ENCODE results near the gene SHH.
A peak's percentile ranks its signal among the peaks of the same experiment; 100 is the strongest.

The SHH gene

GRCh38 chr7:155807789-155808548 lies 4.3 kb downstream of the SHH start:
- no peak overlapping the region for H3K27ac Mint-ChIP-seq
- no peaks in the 10 kb centered on the region for H3K9me3 Mint-ChIP-seq
- H3K27me3 Mint-ChIP-seq, result peaks cover 71% of the 10 kb centered on the region
- H3K4me1 Mint-ChIP-seq (ENCODE audit: low read depth), result peaks cover 42% of the 10 kb centered on the region
- no peaks in the 10 kb centered on the region for H3K36me3 Mint-ChIP-seq (ENCODE audit: low read depth)
- no peak overlapping the region for H3K4me3 Mint-ChIP-seq

- peaks cover 68% of the 10 kb centered on the region for H3K27me3 Mint-ChIP-seq
- no peak overlapping the region for H3K27ac Mint-ChIP-seq
- peaks cover 44% of the 10 kb centered on the region for H3K4me1 Mint-ChIP-seq (ENCODE audit: low read depth)
- no peak overlapping the region for H3K4me3 Mint-ChIP-seq
- H3K9me3 Mint-ChIP-seq, result no peaks in the 10 kb centered on the region
- no peaks in the 10 kb centered on the region for H3K36me3 Mint-ChIP-seq (ENCODE audit: low read depth)
Measured at GRCh38 chr7:155807065-155807671, 5.1 kb downstream of the SHH start.

DNA sequence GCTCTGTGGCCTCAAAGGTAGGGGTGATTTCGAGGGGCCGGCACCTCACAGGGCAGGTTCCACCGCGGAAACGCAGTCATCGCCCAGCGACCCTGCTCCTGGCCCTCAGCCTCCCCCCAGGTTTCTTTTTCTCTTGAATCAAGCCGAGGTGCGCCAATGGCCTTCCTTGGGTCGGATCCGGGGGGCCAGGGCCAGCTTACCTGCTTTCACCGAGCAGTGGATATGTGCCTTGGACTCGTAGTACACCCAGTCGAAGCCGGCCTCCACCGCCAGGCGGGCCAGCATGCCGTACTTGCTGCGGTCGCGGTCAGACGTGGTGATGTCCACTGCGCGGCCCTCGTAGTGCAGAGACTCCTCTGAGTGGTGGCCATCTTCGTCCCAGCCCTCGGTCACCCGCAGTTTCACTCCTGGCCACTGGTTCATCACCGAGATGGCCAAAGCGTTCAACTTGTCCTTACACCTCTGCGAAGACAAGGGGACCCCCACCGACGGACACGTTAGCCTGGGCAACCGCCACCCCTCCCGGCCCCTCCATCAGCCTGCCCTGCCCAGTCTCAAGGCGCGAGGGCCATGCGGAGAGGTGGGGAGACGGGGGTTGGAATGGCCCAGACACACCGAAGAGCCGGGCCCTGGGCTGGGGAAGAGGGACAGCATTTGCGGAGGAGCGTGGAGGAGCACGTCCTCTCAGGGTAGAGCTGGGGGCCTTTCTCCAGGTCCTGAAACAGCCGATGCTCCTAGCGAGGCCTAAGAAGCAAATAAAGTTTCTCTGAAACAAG lies 6.0 kb downstream of the SHH start:
- no peaks in the 10 kb centered on the region for H3K9me3 Mint-ChIP-seq
- no peaks in the 10 kb centered on the region for H3K36me3 Mint-ChIP-seq (ENCODE audit: low read depth)
- H3K27me3 Mint-ChIP-seq, result peaks cover 65% of the 10 kb centered on the region
- H3K4me1 Mint-ChIP-seq (ENCODE audit: low read depth), result peaks cover 37% of the 10 kb centered on the region
- H3K27ac Mint-ChIP-seq, result no peak overlapping the region
- no peak overlapping the region for H3K4me3 Mint-ChIP-seq

GRCh38 chr7:155805826-155806095 lies 6.5 kb downstream of the SHH start:
- peaks cover 65% of the 10 kb centered on the region for H3K27me3 Mint-ChIP-seq
- no peak overlapping the region for H3K27ac Mint-ChIP-seq
- no peaks in the 10 kb centered on the region for H3K36me3 Mint-ChIP-seq (ENCODE audit: low read depth)
- no peaks in the 10 kb centered on the region for H3K9me3 Mint-ChIP-seq
- no peak overlapping the region for H3K4me3 Mint-ChIP-seq
- H3K4me1 Mint-ChIP-seq (ENCODE audit: low read depth), result peaks cover 35% of the 10 kb centered on the region

DNA sequence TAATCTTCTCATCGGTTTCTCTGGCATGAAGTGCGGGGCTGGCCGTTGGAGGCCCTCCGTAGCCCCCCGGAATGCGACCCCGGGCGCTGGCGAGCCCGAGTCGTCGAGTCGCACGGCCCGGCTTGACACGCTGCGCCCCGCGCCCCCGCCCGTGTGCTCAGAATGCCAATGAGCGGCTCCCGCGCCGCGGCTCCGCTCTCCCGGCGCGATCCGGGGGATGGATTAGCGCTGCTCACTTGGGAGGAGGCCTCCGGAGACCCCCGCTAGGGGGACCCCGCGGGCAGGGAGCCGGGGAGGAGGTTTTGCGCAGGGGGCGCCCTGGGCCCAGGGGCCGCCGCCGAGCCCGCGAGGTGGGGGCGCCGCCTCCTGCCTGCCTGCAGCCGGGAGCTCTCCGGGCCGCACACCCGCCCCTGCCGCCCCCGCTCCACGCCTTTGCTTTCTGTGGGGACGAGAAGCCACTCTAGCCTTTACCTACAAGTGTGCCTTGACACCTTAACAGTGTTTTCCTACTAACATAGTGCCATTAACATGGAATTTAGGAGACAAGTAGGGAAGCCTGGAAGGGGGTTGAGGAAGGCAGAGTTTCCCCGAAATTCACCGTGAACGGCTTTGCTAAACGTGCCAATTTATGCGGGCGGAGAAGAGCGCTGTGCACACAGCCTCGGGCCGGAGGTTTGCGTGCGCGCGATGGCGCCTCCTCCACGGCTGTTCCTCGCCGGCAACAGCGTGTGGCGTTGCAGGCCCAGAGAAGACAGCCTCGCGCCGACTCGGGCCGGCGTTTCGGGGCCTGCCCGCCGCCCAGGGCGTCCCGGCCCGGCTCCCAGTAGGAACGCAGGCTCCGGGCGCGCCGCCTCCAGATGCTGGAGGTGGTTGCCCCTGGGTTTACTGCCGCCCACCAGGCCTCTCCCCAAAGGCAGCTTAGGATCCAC lies 7.1 kb downstream of the SHH start:
- Mint-ChIP-seq H3K27me3 (peaks cover 65% of the 10 kb centered on the region), H3K4me1 (ENCODE audit: low read depth) (peaks cover 32% of the 10 kb centered on the region), H3K9me3 (no peaks in the 10 kb centered on the region), H3K27ac (no peak overlapping the region), H3K36me3 (ENCODE audit: low read depth) (no peaks in the 10 kb centered on the region), H3K4me3 (peak overlapping the region; percentile 67)

GRCh38 chr7:155804431-155804831 lies 7.8 kb downstream of the SHH start:
- Mint-ChIP-seq H3K27me3 (peaks cover 70% of the 10 kb centered on the region), H3K4me3 (peak overlapping the region; percentile 13), H3K27ac (no peak overlapping the region), H3K36me3 (ENCODE audit: low read depth) (no peaks in the 10 kb centered on the region), H3K9me3 (no peaks in the 10 kb centered on the region), H3K4me1 (ENCODE audit: low read depth) (peaks cover 30% of the 10 kb centered on the region)

- Mint-ChIP-seq H3K27me3 (peaks cover 68% of the 10 kb centered on the region), H3K36me3 (ENCODE audit: low read depth) (no peaks in the 10 kb centered on the region), H3K4me1 (ENCODE audit: low read depth) (peaks cover 29% of the 10 kb centered on the region), H3K27ac (no peak overlapping the region), H3K4me3 (peak overlapping the region; percentile 70), H3K9me3 (no peaks in the 10 kb centered on the region)
Measured at GRCh38 chr7:155803418-155804376, 8.6 kb downstream of the SHH start.

GRCh38 chr7:155802906-155803417 lies 9.3 kb downstream of the SHH start:
- Mint-ChIP-seq H3K27ac (no peak overlapping the region), H3K9me3 (no peaks in the 10 kb centered on the region), H3K27me3 (peaks cover 71% of the 10 kb centered on the region), H3K36me3 (ENCODE audit: low read depth) (no peaks in the 10 kb centered on the region), H3K4me1 (ENCODE audit: low read depth) (peaks cover 33% of the 10 kb centered on the region), H3K4me3 (no peak overlapping the region)

DNA sequence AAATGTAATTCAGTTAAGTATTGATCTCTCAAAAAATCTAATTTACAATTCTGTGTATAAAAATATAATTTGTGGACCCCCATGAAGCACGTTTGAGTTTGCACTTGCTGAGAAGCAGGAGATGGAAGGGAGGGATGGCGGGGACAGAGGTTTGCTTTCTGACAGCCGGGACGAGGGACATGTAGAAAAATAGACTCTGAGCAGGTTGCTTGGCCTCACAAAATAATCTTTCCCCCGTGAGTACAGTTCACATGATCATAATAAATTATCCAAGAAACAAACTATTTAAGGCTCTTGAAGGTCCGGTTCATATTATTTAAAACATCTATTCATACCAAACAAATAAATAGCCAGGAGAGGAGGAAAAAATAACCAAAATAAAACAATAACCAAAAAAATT lies 10.0 kb downstream of the SHH start:
- H3K9me3 Mint-ChIP-seq, result no peaks in the 10 kb centered on the region
- H3K36me3 Mint-ChIP-seq (ENCODE audit: low read depth), result no peaks in the 10 kb centered on the region
- peaks cover 27% of the 10 kb centered on the region for H3K4me1 Mint-ChIP-seq (ENCODE audit: low read depth)
- peaks cover 65% of the 10 kb centered on the region for H3K27me3 Mint-ChIP-seq
- no peak overlapping the region for H3K27ac Mint-ChIP-seq
- H3K4me3 Mint-ChIP-seq, result no peak overlapping the region

GRCh38 chr7:155800741-155801267 lies 11.5 kb downstream of the SHH start:
- peaks cover 53% of the 10 kb centered on the region for H3K27me3 Mint-ChIP-seq
- H3K9me3 Mint-ChIP-seq, result no peaks in the 10 kb centered on the region
- H3K36me3 Mint-ChIP-seq (ENCODE audit: low read depth), result no peaks in the 10 kb centered on the region
- no peak overlapping the region for H3K27ac Mint-ChIP-seq
- H3K4me1 Mint-ChIP-seq (ENCODE audit: low read depth), result peaks cover 18% of the 10 kb centered on the region
- no peak overlapping the region for H3K4me3 Mint-ChIP-seq

DNA sequence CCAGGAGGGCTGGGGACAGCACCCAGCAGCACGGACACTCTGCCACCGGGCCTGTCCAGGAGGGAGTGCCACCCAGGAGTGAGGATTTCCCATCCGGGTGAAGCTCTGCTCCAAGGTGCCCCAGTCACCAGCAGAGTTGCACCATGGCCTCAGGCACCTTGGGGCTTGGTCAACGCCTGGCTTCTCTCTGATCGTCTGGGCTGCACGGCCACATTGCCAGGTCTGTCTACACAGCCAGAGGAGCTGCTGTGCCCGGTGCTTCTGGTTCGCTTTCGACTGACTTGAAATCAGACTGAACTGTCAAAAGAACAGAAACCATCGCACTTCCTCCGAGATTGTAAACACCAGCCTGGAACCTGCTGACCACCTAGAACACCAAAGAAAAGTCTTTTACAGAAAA lies 12.0 kb downstream of the SHH start:
- Mint-ChIP-seq H3K4me1 (ENCODE audit: low read depth) (peaks cover 16% of the 10 kb centered on the region), H3K4me3 (no peak overlapping the region), H3K27ac (no peak overlapping the region), H3K27me3 (peaks cover 52% of the 10 kb centered on the region), H3K36me3 (ENCODE audit: low read depth) (no peaks in the 10 kb centered on the region), H3K9me3 (no peaks in the 10 kb centered on the region)

DNA sequence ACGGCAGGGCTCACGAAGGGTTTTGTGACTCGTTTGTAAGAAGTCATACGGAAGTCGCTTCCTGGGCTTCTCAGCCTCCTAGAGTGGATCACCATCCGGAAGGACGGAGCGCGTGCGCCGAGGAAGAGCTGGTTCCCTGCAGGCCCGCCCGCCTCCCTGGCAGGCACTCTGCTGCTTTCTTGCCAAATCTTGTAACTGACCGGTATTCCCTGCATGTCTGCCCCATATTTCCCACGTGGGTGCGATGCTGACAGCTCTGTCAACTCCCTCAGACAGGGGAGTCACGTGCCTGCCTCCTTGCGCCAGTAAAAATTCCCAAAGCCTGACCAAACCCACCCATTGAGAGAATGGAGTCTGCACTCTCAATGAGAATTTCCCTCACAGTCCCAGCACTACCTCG lies 12.7 kb downstream of the SHH start:
- Mint-ChIP-seq H3K27ac (no peak overlapping the region), H3K9me3 (no peaks in the 10 kb centered on the region), H3K4me1 (ENCODE audit: low read depth) (peaks cover 14% of the 10 kb centered on the region), H3K4me3 (no peak overlapping the region), H3K27me3 (peaks cover 48% of the 10 kb centered on the region), H3K36me3 (ENCODE audit: low read depth) (no peaks in the 10 kb centered on the region)

- Mint-ChIP-seq H3K27me3 (peaks cover 45% of the 10 kb centered on the region), H3K36me3 (ENCODE audit: low read depth) (no peaks in the 10 kb centered on the region), H3K27ac (no peak overlapping the region), H3K4me3 (no peak overlapping the region), H3K4me1 (ENCODE audit: low read depth) (peaks cover 11% of the 10 kb centered on the region), H3K9me3 (no peaks in the 10 kb centered on the region)
Measured at GRCh38 chr7:155798673-155799439, 13.4 kb downstream of the SHH start.

Data from stimulated activated naive CD8-positive, alpha-beta T cell treated with anti-CD3 and anti-CD28 coated beads, Interleukin-15, Interleukin-2, amounts not matched to agents 100 ng/mL and 50 ng/mL, for 24 hours (primary cell).